PFSK-1 (cell line): Measurements from ENCODE around the gene TLE4.

Experiments used
- SIN3A ChIP-seq: IDR thresholded peaks from 2 replicates; pipeline ENCODE4 v1.6.1; 2012; ENCODE audit warnings: mild to moderate bottlenecking, low read length, moderate library complexity, borderline replicate concordance; ENCODE audit not compliant: insufficient read depth
- TAF1 ChIP-seq: IDR thresholded peaks from 2 replicates; pipeline ENCODE4 v1.6.1; 2012; ENCODE audit warnings: low read length, control low read depth, borderline replicate concordance; ENCODE audit not compliant: insufficient read depth

DNA sequence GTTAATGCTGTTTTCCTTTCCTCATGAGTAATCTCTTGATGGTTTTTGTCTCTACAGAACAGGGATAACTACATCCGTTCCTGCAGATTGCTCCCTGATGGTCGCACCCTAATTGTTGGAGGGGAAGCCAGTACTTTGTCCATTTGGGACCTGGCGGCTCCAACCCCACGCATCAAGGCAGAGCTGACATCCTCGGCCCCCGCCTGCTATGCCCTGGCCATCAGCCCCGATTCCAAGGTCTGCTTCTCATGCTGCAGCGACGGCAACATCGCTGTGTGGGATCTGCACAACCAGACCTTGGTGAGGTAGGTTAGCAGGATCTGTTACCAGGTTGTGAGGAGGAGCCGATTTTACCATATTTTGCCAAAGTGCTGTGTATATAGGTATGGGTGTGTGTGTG, 148.2 kb downstream of the TLE4 start:
- TF ChIP-seq TAF1 (no peak), SIN3A (no peak)
